SK-N-SH (cell line): ENCODE measurements around the gene HMOX2. TPM values are rescaled to one million over a fixed set of nuclear protein-coding genes. Genes with fewer than 3 reads are reported as not detected.

ENCODE experiments used
- CTCF ChIA-PET: fragments of 300-600, 350-600 bp; formaldehyde crosslinking; extraction: SDS; loops from one replicate; lab custom pipeline; 2021; lab: Yijun Ruan, JAX
- POLR2A ChIA-PET: fragments of 350-600 bp; sonication (Branson Sonifier 250); formaldehyde crosslinking; extraction: SDS; loops from one replicate; lab custom pipeline; 2020; ENCODE audit warnings: antibody characterized with exemption, inconsistent platforms; lab: Yijun Ruan, JAX
- DNase-seq: peaks from one replicate; pipeline ENCODE4 v3.0.0; 2012
- H2AFZ ChIP-seq: fragments of 200-600 bp; sonication (generic); 2 replicates; pipeline ENCODE4 v1.8.1; 2016; ENCODE audit warnings: antibody characterized with exemption, mild to moderate bottlenecking, low read depth
- H3F3A ChIP-seq: fragments of 200-600 bp; sonication (generic); replicated peaks from 2 replicates; pipeline ENCODE3; 2016; ENCODE audit warnings: antibody characterized with exemption, mild to moderate bottlenecking; ENCODE audit not compliant: insufficient read depth
- H3K27ac ChIP-seq, 2 experiments: fragments of 200-500 bp in 1 of 2; fragments of 200-600 bp in 1 of 2; sonication (Bioruptor generic) in 1 of 2; sonication (generic), shearing (Covaris generic) in 1 of 2; 2 replicates each; pipeline versions ENCODE4 v1.5.1 to v1.6.1; 2014 to 2016; ENCODE audit warnings: low read depth in 2 of 2, inconsistent platforms in 1 of 2, low read length in 1 of 2, mild to moderate bottlenecking in 1 of 2, mixed read lengths in 1 of 2
- H3K27me3 ChIP-seq: fragments of 200-600 bp; sonication (generic), shearing (Covaris generic); 2 replicates; pipeline ENCODE4 v1.6.1; 2016; ENCODE audit warnings: mixed run types; ENCODE audit not compliant: insufficient read depth
- H3K36me3 ChIP-seq, 2 experiments: fragments of 200-500 bp in 1 of 2; fragments of 200-600 bp in 1 of 2; sonication (Bioruptor generic) in 1 of 2; sonication (generic) in 1 of 2; replicated peaks in 1 of 2; 2 replicates each; pipeline versions ENCODE3 to v1.5.1; 2014 to 2016; ENCODE audit warnings: low read length in 1 of 2, mild to moderate bottlenecking in 1 of 2; ENCODE audit not compliant: insufficient read depth in 2 of 2, control insufficient read depth in 1 of 2
- H3K4me1 ChIP-seq, 2 experiments: fragments of 200-500 bp in 1 of 2; fragments of 200-600 bp in 1 of 2; sonication (Bioruptor generic) in 1 of 2; sonication (generic), shearing (Covaris generic) in 1 of 2; 2 replicates each; pipeline versions ENCODE4 v1.5.1 to v1.6.1; 2014 to 2016; ENCODE audit warnings: low read depth in 1 of 2, low read length in 1 of 2, mixed run types in 1 of 2; ENCODE audit not compliant: insufficient read depth in 2 of 2, control insufficient read depth in 1 of 2
- H3K4me2 ChIP-seq: fragments of 200-600 bp; sonication (generic), shearing (Covaris generic); 2 replicates; pipeline ENCODE4 v1.6.1; 2017; ENCODE audit warnings: mixed run types
- H3K4me3 ChIP-seq, 2 experiments: fragments of 200-500 bp in 1 of 2; fragments of 200-600 bp in 1 of 2; sonication (Bioruptor generic) in 1 of 2; sonication (generic), shearing (Covaris generic) in 1 of 2; 2 replicates each; pipeline versions ENCODE4 v1.5.1 to v1.8.1; 2014 to 2016; ENCODE audit warnings: low read depth in 2 of 2, inconsistent platforms in 1 of 2, low read length in 1 of 2, mild to moderate bottlenecking in 1 of 2, mixed read lengths in 1 of 2, moderate library complexity in 1 of 2
- H3K79me2 ChIP-seq: fragments of 200-600 bp; sonication (generic); 2 replicates; pipeline ENCODE4 v1.8.1; 2017; ENCODE audit warnings: mild to moderate bottlenecking; ENCODE audit not compliant: insufficient read depth
- H3K9ac ChIP-seq: fragments of 200-600 bp; sonication (generic); 2 replicates; pipeline ENCODE4 v1.6.1; 2017; ENCODE audit warnings: mixed run types
- H3K9me2 ChIP-seq: fragments of 200-600 bp; sonication (generic); 2 replicates; pipeline ENCODE4 v1.6.1; 2017; ENCODE audit warnings: mixed run types
- H3K9me3 ChIP-seq: fragments of 200-600 bp; sonication (generic); 2 replicates; pipeline ENCODE4 v1.6.1; 2017; ENCODE audit warnings: mixed run types, mild to moderate bottlenecking, moderate library complexity
- H4K20me1 ChIP-seq: fragments of 200-600 bp; sonication (generic); 2 replicates; pipeline ENCODE4 v1.6.1; 2017; ENCODE audit warnings: mild to moderate bottlenecking, mixed run types; ENCODE audit not compliant: insufficient read depth
- EP300 ChIP-seq, 2 experiments: IDR thresholded peaks; 2 replicates each; pipeline versions ENCODE4 v1.4.0 to v1.6.1; 2012; ENCODE audit warnings: borderline replicate concordance in 1 of 2, low read depth in 1 of 2, low read length in 1 of 2
- EZH2phosphoT487 ChIP-seq: fragments of 200-600 bp; sonication (generic); IDR thresholded peaks from 2 replicates; pipeline ENCODE4 v1.6.1; 2017; ENCODE audit warnings: low read depth, mixed run types, mild to moderate bottlenecking, antibody characterized with exemption, moderate library complexity, borderline replicate concordance
- FOSL2 ChIP-seq: IDR thresholded peaks from 2 replicates; pipeline ENCODE4 v1.4.0; 2012; ENCODE audit warnings: low read depth, mild to moderate bottlenecking, moderate library complexity, borderline replicate concordance
- FOXJ3 ChIP-seq: sonication (generic); formaldehyde crosslinking; IDR thresholded peaks from 2 replicates; pipeline ENCODE4 v1.5.1; 2020; ENCODE audit warnings: mild to moderate bottlenecking, missing genetic modification reagents
- GATA2 ChIP-seq: sonication (generic); formaldehyde crosslinking; IDR thresholded peaks from 2 replicates; pipeline ENCODE4 v1.5.0; 2020; ENCODE audit warnings: mild to moderate bottlenecking, missing genetic modification reagents
- IRF3 ChIP-seq: fragments of 150-350 bp; IDR thresholded peaks from 2 replicates; pipeline ENCODE4 v1.6.1; 2016; ENCODE audit warnings: mild to moderate bottlenecking, low read depth, low read length
- JUND ChIP-seq: IDR thresholded peaks from 2 replicates; pipeline ENCODE4 v1.4.0; 2012
- MEF2A ChIP-seq: IDR thresholded peaks from 2 replicates; pipeline ENCODE4 v1.4.0; 2012; ENCODE audit warnings: low read depth, borderline replicate concordance
- PBX3 ChIP-seq: IDR thresholded peaks from 2 replicates; pipeline ENCODE4; 2012
- POLR2AphosphoS5 ChIP-seq: IDR thresholded peaks from 2 replicates; pipeline ENCODE4 v1.6.1; 2012; ENCODE audit warnings: low read depth, low read length
- RAD21 ChIP-seq: IDR thresholded peaks from 2 replicates; pipeline ENCODE4 v1.6.1; 2012; ENCODE audit warnings: mild to moderate bottlenecking, low read length
- RXRA ChIP-seq: IDR thresholded peaks from 2 replicates; pipeline ENCODE4 v1.4.0; 2012; ENCODE audit warnings: low read depth, mild to moderate bottlenecking, borderline replicate concordance
- TAF1 ChIP-seq: IDR thresholded peaks from 2 replicates; pipeline ENCODE4 v1.6.1; 2012; ENCODE audit warnings: low read depth, mild to moderate bottlenecking, low read length, moderate library complexity, borderline replicate concordance
- USF2 ChIP-seq: fragments of 150-350 bp; IDR thresholded peaks from 2 replicates; pipeline ENCODE4 v1.6.1; 2017; ENCODE audit warnings: antibody characterized with exemption, low read length, low read depth, borderline replicate concordance
- YY1 ChIP-seq: IDR thresholded peaks from 2 replicates; pipeline ENCODE4 v1.4.0; 2012; ENCODE audit warnings: low read depth, mild to moderate bottlenecking
- ZBTB33 ChIP-seq: IDR thresholded peaks from 2 replicates; pipeline ENCODE4 v1.4.0; 2012; ENCODE audit warnings: low read depth, borderline replicate concordance
- WGBS: methylation state at CpG from one replicate; pipeline ENCODE4 v1.1.6; 2017; ENCODE audit warnings: low lambda C conversion rate; 5-methylcytosine and 5-hydroxymethylcytosine counted together
- polyA plus RNA-seq, 3 experiments: library from polyadenylated mRNA; depleted of rRNA; stranded (reverse); fragments of >200 nt; gene quantifications; 2 replicates each; pipeline ENCODE4 v1.2.3, GENCODE V29; 2012

Gene HMOX2
- polyA plus RNA-seq, 1 of the 3 experiments (the other 2 are of a cell fraction), result 65.1 TPM

- no peaks in the 10 kb centered on the region for H3K9me3 ChIP-seq
- H3K4me2 ChIP-seq, result no peak overlapping the region
- no peaks in the 10 kb centered on the region for H3K9me2 ChIP-seq
- H3K36me3 ChIP-seq, result peaks cover 19 to 20% of the 10 kb centered on the region in 2 experiments
- peaks cover 0 to 8% of the 10 kb centered on the region in 2 experiments; a peak in 1 of 4 replicates for H3K4me1 ChIP-seq
- 97% methylated on average over 19 of the region's 32 CpGs for WGBS
- H3K27me3 ChIP-seq, result no peaks in the 10 kb centered on the region
- no peak for TF ChIP-seq FOSL2
- no peak for TF ChIP-seq JUND
- no peak for TF ChIP-seq TAF1
- TF ChIP-seq RAD21, result no peak
- TF ChIP-seq GATA2, result no peak
- TF ChIP-seq FOXJ3 (CRISPR knock-in tag), result no peak
- no peak for TF ChIP-seq RXRA
- no peak for TF ChIP-seq EP300 (IDR thresholded peaks at IDR 0.05; ENCODE audit: borderline replicate concordance in 1 of 2, low read depth in 1 of 2, low read length in 1 of 2)
- no peak for TF ChIP-seq IRF3
- TF ChIP-seq EZH2phosphoT487, result no peak
- TF ChIP-seq USF2, result no peak
- no peak for DNase-seq
- peaks cover 16% of the 10 kb centered on the region for H3F3A ChIP-seq
- H3K9ac ChIP-seq, result no peak overlapping the region
- no peak overlapping the region for H2AFZ ChIP-seq
- CTCF ChIA-PET, result no interaction called here
- no peak overlapping the region for H3K27ac ChIP-seq
- H4K20me1 ChIP-seq, result no peaks in the 10 kb centered on the region
- H3K4me3 ChIP-seq, result no peak overlapping the region
- POLR2A ChIA-PET, result interaction anchor here (1.0 kb wide), 1 partner anchor 11 kb away, joined by 3 read pairs; no protein-coding TSS in a partner anchor
- H3K79me2 ChIP-seq, result 0 out of 2 replicates have a peak, but pooled peaks cover 3% of the 10 kb centered on the region
Measured at GRCh38 chr16:4465977-4466779, 10.0 kb upstream of the HMOX2 start.

- peaks cover 17% of the 10 kb centered on the region; the same call in 1 of the 2 replicates for H3K79me2 ChIP-seq
- POLR2A ChIA-PET, result no interaction called here
- CTCF ChIA-PET, result interaction anchor here (0.7 kb wide), 1 partner anchor 13 kb away, joined by 4 read pairs; no protein-coding TSS in a partner anchor
- no peaks in the 10 kb centered on the region for H3K9me2 ChIP-seq
- DNase-seq, result no peak
- no peaks in the 10 kb centered on the region for H4K20me1 ChIP-seq
- 97% methylated on average over 15 of the region's 16 CpGs for WGBS
- no peak overlapping the region for H3K9ac ChIP-seq
- peaks cover 22% of the 10 kb centered on the region for H3F3A ChIP-seq
- H3K36me3 ChIP-seq, result peaks cover 20 to 25% of the 10 kb centered on the region in 2 experiments
- no peak overlapping the region for H3K4me2 ChIP-seq
- TF ChIP-seq MEF2A, result no peak
- no peak for TF ChIP-seq YY1
- TF ChIP-seq POLR2AphosphoS5, result no peak
- TF ChIP-seq JUND, result no peak
- no peak for TF ChIP-seq ZBTB33
- TF ChIP-seq PBX3, result no peak
- no peak for TF ChIP-seq FOXJ3 (CRISPR knock-in tag)
- TF ChIP-seq RAD21, result no peak
- no peak overlapping the region for H3K4me3 ChIP-seq
- no peaks in the 10 kb centered on the region for H3K27me3 ChIP-seq
- H3K27ac ChIP-seq, result no peak overlapping the region
- H3K4me1 ChIP-seq, result peaks cover 0 to 9% of the 10 kb centered on the region in 2 experiments; a peak in 1 of 4 replicates
- H2AFZ ChIP-seq, result no peak overlapping the region
- no peaks in the 10 kb centered on the region for H3K9me3 ChIP-seq
Measured at GRCh38 chr16:4467916-4468315, 8.3 kb upstream of the HMOX2 start.
